ENCODE results near the gene NPPB.

DNA sequence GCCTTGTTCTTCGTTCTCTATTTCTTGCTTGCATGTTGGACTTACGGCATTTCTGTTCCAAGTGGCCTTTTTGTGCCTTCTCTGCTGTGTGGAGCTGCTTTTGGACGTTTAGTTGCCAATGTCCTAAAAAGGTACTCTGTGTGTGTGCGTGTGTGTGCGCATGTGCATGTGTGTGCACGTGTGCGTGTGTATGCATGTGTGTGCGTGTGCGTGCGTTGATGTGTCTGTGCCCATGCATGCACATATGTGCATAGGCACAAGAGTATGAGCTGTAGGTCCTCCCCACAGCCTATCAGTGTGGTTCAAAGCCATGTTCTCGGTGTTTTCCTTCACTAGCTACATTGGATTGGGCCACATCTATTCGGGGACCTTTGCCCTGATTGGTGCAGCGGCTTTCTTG is 24.8 kb downstream of the NPPB start:
- TF ChIP-seq TAF1 (IDR thresholded peaks at IDR 0.05; ENCODE audit: low read depth, low read length) (no peak), POLR2A (IDR thresholded peaks at IDR 0.05; ENCODE audit: low read depth, low read length) (no peak)
